ENCODE data around the gene KCNC2. TPM values are rescaled to one million over a fixed set of nuclear protein-coding genes. Genes with fewer than 3 reads are reported as not detected.

KCNC2 gene
- total RNA-seq, 2 donors from 2014 or later = not detected

GRCh38 chr12:75058228-75058627 is 151.4 kb downstream of the KCNC2 start:
- H3K4me1 ChIP-seq (ENCODE audit: control insufficient read depth, insufficient read depth, low read length) = peaks cover 5% of the 10 kb centered on the region
- H3K36me3 Mint-ChIP-seq (ENCODE audit: low read depth) = no peaks in the 10 kb centered on the region
- H3K9ac ChIP-seq (ENCODE audit: extremely low read depth, low read length, poor library complexity, severe bottlenecking) = no peak overlapping the region
- no peak for DNase-seq
- H3K4me1 Mint-ChIP-seq = peaks cover 8% of the 10 kb centered on the region
- H3K27ac Mint-ChIP-seq = no peak overlapping the region
- no peaks in the 10 kb centered on the region for H3K27me3 ChIP-seq (ENCODE audit: control insufficient read depth, insufficient read depth, low read length, poor library complexity, severe bottlenecking)
- no peaks in the 10 kb centered on the region for H3K27me3 Mint-ChIP-seq (ENCODE audit: insufficient read depth)
- no peaks in the 10 kb centered on the region for H3K9me3 Mint-ChIP-seq
- H3K4me3 ChIP-seq (ENCODE audit: low read length) = no peak overlapping the region
- H3K36me3 ChIP-seq (ENCODE audit: control insufficient read depth, insufficient read depth, low read length) = no peaks in the 10 kb centered on the region
- no peak overlapping the region for H3K4me3 Mint-ChIP-seq
- H3K27ac ChIP-seq (ENCODE audit: low read depth, low read length) = no peak overlapping the region
- no peaks in the 10 kb centered on the region for H3K9me3 ChIP-seq (ENCODE audit: control insufficient read depth, low read length)
- TF ChIP-seq, protein P1, sequence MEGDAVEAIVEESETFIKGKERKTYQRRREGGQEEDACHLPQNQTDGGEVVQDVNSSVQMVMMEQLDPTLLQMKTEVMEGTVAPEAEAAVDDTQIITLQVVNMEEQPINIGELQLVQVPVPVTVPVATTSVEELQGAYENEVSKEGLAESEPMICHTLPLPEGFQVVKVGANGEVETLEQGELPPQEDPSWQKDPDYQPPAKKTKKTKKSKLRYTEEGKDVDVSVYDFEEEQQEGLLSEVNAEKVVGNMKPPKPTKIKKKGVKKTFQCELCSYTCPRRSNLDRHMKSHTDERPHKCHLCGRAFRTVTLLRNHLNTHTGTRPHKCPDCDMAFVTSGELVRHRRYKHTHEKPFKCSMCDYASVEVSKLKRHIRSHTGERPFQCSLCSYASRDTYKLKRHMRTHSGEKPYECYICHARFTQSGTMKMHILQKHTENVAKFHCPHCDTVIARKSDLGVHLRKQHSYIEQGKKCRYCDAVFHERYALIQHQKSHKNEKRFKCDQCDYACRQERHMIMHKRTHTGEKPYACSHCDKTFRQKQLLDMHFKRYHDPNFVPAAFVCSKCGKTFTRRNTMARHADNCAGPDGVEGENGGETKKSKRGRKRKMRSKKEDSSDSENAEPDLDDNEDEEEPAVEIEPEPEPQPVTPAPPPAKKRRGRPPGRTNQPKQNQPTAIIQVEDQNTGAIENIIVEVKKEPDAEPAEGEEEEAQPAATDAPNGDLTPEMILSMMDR (conservative IDR thresholded peaks at IDR 0.05) = no peak

GRCh38 chr12:75048767-75049166 is 160.9 kb downstream of the KCNC2 start:
- Histone ChIP-seq H3K27me3 (ENCODE audit: control insufficient read depth, insufficient read depth, low read length, poor library complexity, severe bottlenecking) (no peaks in the 10 kb centered on the region), H3K4me3 (ENCODE audit: low read length) (no peak overlapping the region), H3K4me1 (ENCODE audit: control insufficient read depth, insufficient read depth, low read length) (no peaks in the 10 kb centered on the region), H3K9ac (ENCODE audit: extremely low read depth, low read length, poor library complexity, severe bottlenecking) (no peak overlapping the region), H3K27ac (ENCODE audit: low read depth, low read length) (no peak overlapping the region), H3K36me3 (ENCODE audit: control insufficient read depth, insufficient read depth, low read length) (no peaks in the 10 kb centered on the region), H3K9me3 (ENCODE audit: control insufficient read depth, low read length) (no peaks in the 10 kb centered on the region)
- Mint-ChIP-seq H3K4me1 (no peaks in the 10 kb centered on the region), H3K4me3 (no peak overlapping the region), H3K27ac (no peak overlapping the region), H3K27me3 (ENCODE audit: insufficient read depth) (no peaks in the 10 kb centered on the region), H3K9me3 (no peaks in the 10 kb centered on the region), H3K36me3 (ENCODE audit: low read depth) (no peaks in the 10 kb centered on the region)
- TF ChIP-seq, protein P1 (conservative IDR thresholded peaks at IDR 0.05) = no peak
- DNase-seq = no peak
- WGBS, 2 experiments (ENCODE audit: insufficient coverage in 1 of 2, insufficient read length in 1 of 2) = 94 to 97% methylated on average over 2 of the region's 2 CpGs

- Histone ChIP-seq H3K9ac (ENCODE audit: extremely low read depth, low read length, poor library complexity, severe bottlenecking) (no peak overlapping the region), H3K36me3 (ENCODE audit: control insufficient read depth, insufficient read depth, low read length) (no peaks in the 10 kb centered on the region), H3K9me3 (ENCODE audit: control insufficient read depth, low read length) (no peaks in the 10 kb centered on the region), H3K4me3 (ENCODE audit: low read length) (no peak overlapping the region), H3K27me3 (ENCODE audit: control insufficient read depth, insufficient read depth, low read length, poor library complexity, severe bottlenecking) (no peaks in the 10 kb centered on the region), H3K4me1 (ENCODE audit: control insufficient read depth, insufficient read depth, low read length) (no peaks in the 10 kb centered on the region), H3K27ac (ENCODE audit: low read depth, low read length) (no peak overlapping the region)
- TF ChIP-seq, protein P1 (conservative IDR thresholded peaks at IDR 0.05) = no peak
- Mint-ChIP-seq H3K4me1 (no peaks in the 10 kb centered on the region), H3K4me3 (no peak overlapping the region), H3K27me3 (ENCODE audit: insufficient read depth) (no peaks in the 10 kb centered on the region), H3K9me3 (no peaks in the 10 kb centered on the region), H3K36me3 (ENCODE audit: low read depth) (no peaks in the 10 kb centered on the region), H3K27ac (no peak overlapping the region)
- DNase-seq = no peak
- WGBS, 2 experiments (ENCODE audit: insufficient coverage in 1 of 2, insufficient read length in 1 of 2) = 93% methylated on average over 3 to 10 of the region's 10 CpGs
Observed at GRCh38 chr12:75047885-75048525, 161.6 kb downstream of the KCNC2 start.
